ENCODE results near the gene IFT20. TPM values are rescaled to one million over a fixed set of nuclear protein-coding genes. Genes with fewer than 3 reads are reported as not detected.

The IFT20 gene
- total RNA-seq, 1 experiment from 2014 or later, result 21.0 TPM

DNA sequence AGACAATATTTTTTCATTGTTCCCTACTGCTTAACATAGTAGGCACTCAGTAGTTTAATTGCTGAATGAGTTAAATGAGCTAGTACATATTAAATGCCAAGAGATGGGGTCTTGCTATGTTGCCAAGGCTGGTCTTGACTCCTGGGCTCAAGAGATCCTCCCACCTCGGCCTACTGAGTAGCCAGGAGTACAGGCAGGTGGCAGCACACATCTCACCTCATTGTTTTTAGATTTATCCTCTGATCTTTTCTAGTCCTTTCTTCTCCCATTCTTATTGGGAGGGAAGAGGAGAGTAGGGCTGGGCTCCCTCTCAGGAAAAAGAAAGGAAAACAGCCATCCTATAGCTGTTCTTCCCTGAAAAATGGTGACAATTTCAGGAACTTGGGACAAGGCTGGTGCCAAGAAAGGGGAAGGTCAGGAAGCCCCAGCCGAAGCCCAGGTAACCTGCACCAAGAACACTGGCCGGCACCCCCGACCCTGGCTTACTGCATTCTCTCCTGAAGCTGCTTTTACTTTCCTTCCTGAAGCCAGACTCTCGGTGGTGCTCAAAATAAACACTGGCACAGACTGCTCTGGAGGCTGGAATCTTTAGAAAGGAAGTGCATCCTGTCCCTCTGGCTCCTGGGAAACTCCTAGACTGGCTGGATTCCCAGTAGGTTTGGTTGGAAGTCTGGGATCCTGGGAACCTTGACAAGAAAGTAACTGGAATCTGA lies 2.9 kb upstream of the IFT20 start:
- no peak overlapping the region for H3K23ac ChIP-seq (ENCODE audit: insufficient read length, low read depth, low read length)
- no peak overlapping the region for H3K4me3 Mint-ChIP-seq
- H3K27me3 Mint-ChIP-seq (ENCODE audit: low read depth), result no peaks in the 10 kb centered on the region
- no peaks in the 10 kb centered on the region; the same call in 1 of the 2 replicates for H3K79me2 ChIP-seq (ENCODE audit: insufficient read depth, low read length)
- peaks cover 19 to 23% of the 10 kb centered on the region in 2 experiments for H3K4me1 Mint-ChIP-seq
- H2BK20ac ChIP-seq (ENCODE audit: low read depth, low read length, poor library complexity, severe bottlenecking), result no peak overlapping the region
- H3K14ac ChIP-seq (ENCODE audit: insufficient read depth, low read length), result no peak overlapping the region
- H2AK5ac ChIP-seq (ENCODE audit: insufficient read length, low read length), result no peak overlapping the region
- H3K56ac ChIP-seq (ENCODE audit: insufficient read length, low read depth, low read length), result no peak overlapping the region
- TF ChIP-seq, protein P1, sequence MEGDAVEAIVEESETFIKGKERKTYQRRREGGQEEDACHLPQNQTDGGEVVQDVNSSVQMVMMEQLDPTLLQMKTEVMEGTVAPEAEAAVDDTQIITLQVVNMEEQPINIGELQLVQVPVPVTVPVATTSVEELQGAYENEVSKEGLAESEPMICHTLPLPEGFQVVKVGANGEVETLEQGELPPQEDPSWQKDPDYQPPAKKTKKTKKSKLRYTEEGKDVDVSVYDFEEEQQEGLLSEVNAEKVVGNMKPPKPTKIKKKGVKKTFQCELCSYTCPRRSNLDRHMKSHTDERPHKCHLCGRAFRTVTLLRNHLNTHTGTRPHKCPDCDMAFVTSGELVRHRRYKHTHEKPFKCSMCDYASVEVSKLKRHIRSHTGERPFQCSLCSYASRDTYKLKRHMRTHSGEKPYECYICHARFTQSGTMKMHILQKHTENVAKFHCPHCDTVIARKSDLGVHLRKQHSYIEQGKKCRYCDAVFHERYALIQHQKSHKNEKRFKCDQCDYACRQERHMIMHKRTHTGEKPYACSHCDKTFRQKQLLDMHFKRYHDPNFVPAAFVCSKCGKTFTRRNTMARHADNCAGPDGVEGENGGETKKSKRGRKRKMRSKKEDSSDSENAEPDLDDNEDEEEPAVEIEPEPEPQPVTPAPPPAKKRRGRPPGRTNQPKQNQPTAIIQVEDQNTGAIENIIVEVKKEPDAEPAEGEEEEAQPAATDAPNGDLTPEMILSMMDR (conservative IDR thresholded peaks at IDR 0.05), result no peak
- H3K27me3 ChIP-seq (ENCODE audit: insufficient read depth, low read length), result no peaks in the 10 kb centered on the region
- H3K9me3 Mint-ChIP-seq, result no peaks in the 10 kb centered on the region; a peak in 1 of 5 replicates
- peaks cover 9% of the 10 kb centered on the region; the same call in 1 of the 2 replicates for H3K4me1 ChIP-seq (ENCODE audit: insufficient read depth, low read length)
- H4K91ac ChIP-seq (ENCODE audit: insufficient read length, low read depth, low read length), result no peak overlapping the region
- no peaks in the 10 kb centered on the region for H3K9me3 ChIP-seq (ENCODE audit: control insufficient read depth, low read depth, low read length)
- no peak for DNase-seq
- H2BK120ac ChIP-seq (ENCODE audit: low read depth, low read length, poor library complexity, severe bottlenecking), result no peak overlapping the region
- H3K27ac Mint-ChIP-seq, result peak overlapping the region in 1 of 3 experiments; percentile 87; a peak in 1 of 7 replicates
- no CpG with 5 or more reads among the region's 5 CpGs for WGBS (ENCODE audit: extremely low coverage, insufficient read length, low lambda C conversion rate)
- H3K36me3 Mint-ChIP-seq (ENCODE audit: insufficient read depth in 1 of 3, low read depth in 3 of 3), result peaks cover 7 to 34% (median 28%) of the 10 kb centered on the region in 3 experiments; a peak in 5 of 7 replicates
- H3K18ac ChIP-seq (ENCODE audit: insufficient read length, low read depth, low read length), result no peak overlapping the region
- H3T11ph ChIP-seq (ENCODE audit: low read length), result no peak overlapping the region
- H4K20me1 ChIP-seq (ENCODE audit: control insufficient read depth, insufficient read depth, insufficient read length), result no peaks in the 10 kb centered on the region
- no peak overlapping the region for H2AFZ ChIP-seq (ENCODE audit: low read length)
- H3K4ac ChIP-seq (ENCODE audit: low read depth, low read length), result no peak overlapping the region
- H4K5ac ChIP-seq (ENCODE audit: insufficient read length, low read depth, low read length), result no peak overlapping the region
- H2BK15ac ChIP-seq (ENCODE audit: low read depth, low read length), result no peak overlapping the region
- H3K9ac ChIP-seq (ENCODE audit: extremely low read depth, insufficient read length, low read length), result no peak overlapping the region
- H4K8ac ChIP-seq (replicated peaks; ENCODE audit: insufficient read length, low read depth, low read length), result no peak overlapping the region
- H3K79me1 ChIP-seq (ENCODE audit: insufficient read depth, low read depth, low read length, poor library complexity, severe bottlenecking), result no peaks in the 10 kb centered on the region
- no peak overlapping the region for H3K27ac ChIP-seq (ENCODE audit: insufficient read length, low read depth, low read length)
- no peak overlapping the region for H2BK5ac ChIP-seq (ENCODE audit: insufficient read length, low read length)
- H3K4me2 ChIP-seq (ENCODE audit: insufficient read depth, insufficient read length, low read length), result no peak overlapping the region
- no peak overlapping the region for H2BK12ac ChIP-seq (ENCODE audit: insufficient read length, low read depth, low read length)
- peaks cover 13% of the 10 kb centered on the region for H3K23me2 ChIP-seq (ENCODE audit: insufficient read length, low read depth, low read length, poor library complexity, severe bottlenecking)
